Endothelial cell (in vitro differentiated cells): ENCODE results near the gene LAMC1. TPM values are rescaled to one million over a fixed set of nuclear protein-coding genes. Genes with fewer than 3 reads are reported as not detected.

Experiments used
- DNase-seq: peaks from one replicate; pipeline ENCODE4 v3.0.0; 2021; ENCODE audit warnings: low spot score
- H3K27ac Mint-ChIP-seq: one replicate; pipeline ENCODE4 v1.8.0; 2021; ENCODE audit warnings: mixed read lengths, inconsistent platforms; ENCODE audit not compliant: unreplicated experiment
- H3K27me3 Mint-ChIP-seq: one replicate; pipeline ENCODE4 v1.8.0; 2021; ENCODE audit warnings: mild to moderate bottlenecking, moderate library complexity, mixed read lengths, inconsistent platforms; ENCODE audit not compliant: unreplicated experiment
- H3K36me3 Mint-ChIP-seq: one replicate; pipeline ENCODE4 v1.8.0; 2021; ENCODE audit warnings: mild to moderate bottlenecking, low read depth, mixed read lengths, inconsistent platforms; ENCODE audit not compliant: unreplicated experiment
- H3K4me1 Mint-ChIP-seq: one replicate; pipeline ENCODE4 v1.8.0; 2021; ENCODE audit warnings: mild to moderate bottlenecking, mixed read lengths, inconsistent platforms; ENCODE audit not compliant: unreplicated experiment
- H3K4me3 Mint-ChIP-seq: one replicate; pipeline ENCODE4 v1.8.0; 2021; ENCODE audit warnings: mild to moderate bottlenecking, mixed read lengths, inconsistent platforms; ENCODE audit not compliant: unreplicated experiment
- H3K9me3 Mint-ChIP-seq: one replicate; pipeline ENCODE4 v1.8.0; 2021; ENCODE audit warnings: mixed read lengths, inconsistent platforms; ENCODE audit not compliant: unreplicated experiment
- CTCF ChIP-seq: fragments of 200-600 bp; sonication (generic); IDR thresholded peaks from one replicate; pipeline ENCODE4 v1.5.0; 2021; ENCODE audit warnings: antibody characterized with exemption; ENCODE audit not compliant: unreplicated experiment
- total RNA-seq: library from RNA; stranded (reverse); fragmentation: NEBNext Ultra II Directional; extraction: Animal tissue kit (Norgen Biotek cat#: 25700); gene quantifications from one replicate; pipeline ENCODE4 v1.2.1, GENCODE V29; 2021; ENCODE audit not compliant: unreplicated experiment

Gene LAMC1
- total RNA-seq, 1 donor from 2014 or later = 265 TPM

GRCh38 chr1:183019860-183020259, 3.4 kb upstream of the LAMC1 start:
- TF ChIP-seq CTCF = no peak
- Mint-ChIP-seq H3K4me3 (no peak overlapping the region), H3K27me3 (peaks cover 12% of the 10 kb centered on the region), H3K9me3 (no peaks in the 10 kb centered on the region), H3K4me1 (peaks cover 29% of the 10 kb centered on the region), H3K36me3 (peaks cover 4% of the 10 kb centered on the region), H3K27ac (peak overlapping the region; percentile 91)
- peak; percentile 10 for DNase-seq

- peak overlapping the region; percentile 86 for H3K4me3 Mint-ChIP-seq
Observed at GRCh38 chr1:183021405-183022201, 1.6 kb upstream of the LAMC1 start.

GRCh38 chr1:183022202-183023145, 746 bp upstream of the LAMC1 start:
- Mint-ChIP-seq H3K9me3 (no peaks in the 10 kb centered on the region), H3K4me3 (peak overlapping the region; percentile 86), H3K4me1 (peaks cover 54% of the 10 kb centered on the region), H3K36me3 (peaks cover 8% of the 10 kb centered on the region), H3K27ac (peak overlapping the region; percentile 95), H3K27me3 (peaks cover 12% of the 10 kb centered on the region)
- DNase-seq = peak; percentile 40
- TF ChIP-seq CTCF = no peak

More at GRCh38 chr1:183021405-183022201, 1.6 kb upstream of the LAMC1 start:
- no peaks in the 10 kb centered on the region for H3K9me3 Mint-ChIP-seq
- H3K4me1 Mint-ChIP-seq = peaks cover 45% of the 10 kb centered on the region
- no peak for TF ChIP-seq CTCF
- DNase-seq = no peak
- peaks cover 8% of the 10 kb centered on the region for H3K36me3 Mint-ChIP-seq
- peaks cover 12% of the 10 kb centered on the region for H3K27me3 Mint-ChIP-seq
- H3K27ac Mint-ChIP-seq = peak overlapping the region; percentile 95

GRCh38 chr1:183023601-183024316, 539 bp downstream of the LAMC1 start:
- DNase-seq = peak; percentile 70
- Mint-ChIP-seq H3K27me3 (peaks cover 12% of the 10 kb centered on the region), H3K4me1 (peaks cover 58% of the 10 kb centered on the region), H3K27ac (peak overlapping the region; percentile 83), H3K4me3 (peak overlapping the region; percentile 94), H3K36me3 (peaks cover 8% of the 10 kb centered on the region), H3K9me3 (no peaks in the 10 kb centered on the region)
- TF ChIP-seq CTCF = peak; percentile 33
